Measurements from ENCODE around the gene IL17RD.

The IL17RD gene

DNA sequence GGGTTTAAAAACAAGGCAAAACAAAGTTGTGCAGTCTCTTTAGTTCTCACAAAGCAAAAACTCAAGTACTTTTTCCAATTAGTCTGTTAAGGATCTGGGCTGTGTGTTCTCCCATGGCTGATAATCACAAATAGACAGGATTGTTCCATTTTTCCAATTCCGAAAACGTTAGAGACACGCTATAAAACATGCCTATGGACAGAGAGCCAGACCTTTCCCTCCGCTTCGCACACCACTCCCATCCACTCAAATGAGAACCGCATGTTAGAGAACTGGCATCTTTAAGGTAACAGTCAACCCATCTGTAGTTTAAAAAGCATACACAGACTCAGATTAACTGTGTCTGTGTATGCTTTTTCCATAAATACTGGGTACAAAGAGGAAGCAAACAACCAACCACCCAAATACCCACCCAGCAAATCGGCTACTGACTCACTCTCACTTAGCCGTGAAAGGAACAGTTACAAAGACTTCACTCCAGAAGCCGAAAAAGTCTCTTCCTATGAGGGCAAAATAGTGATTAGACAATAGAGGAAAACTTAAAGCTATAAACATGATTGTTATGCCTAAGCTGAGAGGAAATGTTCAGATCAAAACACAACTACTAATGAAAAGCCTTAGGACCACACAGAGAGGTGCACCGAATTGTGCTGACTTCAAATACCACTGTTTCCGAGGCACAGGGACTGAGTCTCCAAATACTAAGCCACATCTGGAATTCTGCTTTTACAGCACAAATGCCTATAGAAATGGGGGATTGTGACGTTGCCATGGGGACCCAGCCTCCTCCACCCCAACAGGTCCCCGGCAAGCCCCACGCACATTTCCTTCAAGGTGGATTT is 36.1 kb downstream of the IL17RD start:
- DNase-seq: no peak

DNA sequence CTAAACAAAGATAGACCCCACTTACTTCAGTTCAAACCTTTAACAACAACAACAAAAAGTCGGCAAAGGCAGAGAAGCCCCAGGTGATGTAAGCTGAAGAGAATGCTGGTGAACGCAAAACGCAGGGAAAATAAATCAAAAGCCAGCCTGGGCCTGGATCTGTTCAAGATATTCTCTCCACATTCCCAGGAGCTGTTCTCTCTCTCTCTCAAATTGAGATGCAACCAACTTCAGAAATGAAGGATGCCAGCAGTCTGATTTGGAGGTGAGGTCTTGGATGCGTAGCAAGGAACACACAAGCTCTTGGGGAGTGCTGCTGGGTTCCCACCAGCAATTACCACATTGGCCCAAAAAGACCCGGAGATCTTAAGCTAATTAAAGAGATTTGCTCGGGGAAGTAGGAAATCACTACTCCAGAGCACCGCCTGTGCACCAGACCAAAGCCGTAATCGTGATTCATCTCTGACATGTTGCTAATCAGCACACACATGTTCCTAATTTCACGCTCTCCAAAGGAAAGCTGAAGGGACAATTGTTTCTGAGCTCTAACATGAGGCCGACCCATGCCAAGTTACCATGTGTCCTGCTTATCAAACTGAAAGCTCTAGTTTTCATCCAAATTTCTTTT is 37.1 kb downstream of the IL17RD start:
- DNase-seq: no peak

DNA sequence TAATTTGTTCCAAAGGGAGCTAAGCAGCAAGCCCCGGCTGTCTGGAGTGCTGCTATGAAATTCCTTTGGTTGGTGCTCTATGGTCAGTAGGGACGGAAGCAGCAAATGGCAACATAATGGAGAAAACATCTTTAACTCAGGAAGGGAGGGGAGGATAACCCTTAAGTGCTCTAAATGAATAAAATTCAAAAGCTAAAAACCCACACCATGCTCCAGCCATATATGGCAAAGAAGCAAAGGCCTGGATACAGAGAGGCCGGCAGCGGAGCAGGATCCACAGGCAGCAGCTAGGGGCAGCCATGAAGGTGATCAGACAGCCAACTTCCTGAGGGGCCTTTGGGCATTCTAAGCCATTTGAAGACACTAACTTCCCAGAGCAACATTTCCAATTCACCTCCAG is 38.9 kb downstream of the IL17RD start:
- no peak for DNase-seq

DNA sequence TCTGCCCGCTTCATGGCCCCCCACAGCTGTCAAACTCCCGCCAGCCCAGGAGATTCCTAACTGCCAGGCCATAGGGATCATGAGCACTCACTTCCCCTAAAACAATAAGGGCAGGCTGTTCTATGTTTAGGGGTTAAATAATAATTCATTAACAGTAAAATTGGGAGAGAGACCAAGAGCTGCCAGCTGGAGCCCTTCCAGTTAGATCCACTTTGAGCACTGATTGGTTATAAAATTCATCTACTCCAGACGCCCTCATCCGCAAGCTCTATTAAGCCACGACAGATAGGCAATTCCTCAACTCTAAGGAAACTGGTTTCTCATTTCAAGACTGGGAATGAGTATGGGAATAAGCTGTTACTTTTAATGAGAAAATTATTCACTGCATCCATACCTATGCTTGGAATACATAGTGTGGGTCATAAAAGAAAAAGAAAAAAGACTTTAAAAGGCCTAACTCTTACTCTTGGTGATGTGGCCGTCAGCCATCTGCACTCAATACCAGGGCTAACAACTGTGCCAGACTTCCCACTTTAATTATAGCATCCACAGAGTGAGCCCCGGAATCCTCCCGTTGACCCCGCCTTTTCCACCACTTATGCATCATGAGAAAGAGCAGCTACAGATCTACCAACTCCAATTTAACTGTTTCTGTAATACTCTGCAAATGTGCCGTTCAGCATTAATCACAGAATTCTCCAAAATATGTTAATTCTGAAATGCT is 44.5 kb downstream of the IL17RD start:
- no peak for DNase-seq

DNA sequence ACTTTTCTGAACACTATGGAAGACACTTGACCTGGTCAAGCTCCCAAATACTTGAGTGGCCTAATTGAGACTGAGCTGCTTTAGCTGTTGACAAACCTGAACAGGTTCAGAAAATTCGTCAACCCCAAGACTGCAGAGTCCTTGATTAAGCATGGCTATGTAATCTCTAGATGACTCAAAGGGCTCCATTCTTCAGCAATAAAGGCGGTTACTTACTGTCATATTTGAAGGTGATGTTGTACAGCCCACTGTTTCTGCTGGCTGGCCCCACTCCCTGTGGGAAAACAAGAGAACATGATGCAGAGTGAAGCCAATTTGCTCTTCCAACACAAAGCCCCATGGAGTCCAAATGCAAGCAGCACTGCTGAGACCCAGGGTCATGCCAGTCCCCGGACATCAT is 45.1 kb downstream of the IL17RD start:
- DNase-seq: no peak

DNA sequence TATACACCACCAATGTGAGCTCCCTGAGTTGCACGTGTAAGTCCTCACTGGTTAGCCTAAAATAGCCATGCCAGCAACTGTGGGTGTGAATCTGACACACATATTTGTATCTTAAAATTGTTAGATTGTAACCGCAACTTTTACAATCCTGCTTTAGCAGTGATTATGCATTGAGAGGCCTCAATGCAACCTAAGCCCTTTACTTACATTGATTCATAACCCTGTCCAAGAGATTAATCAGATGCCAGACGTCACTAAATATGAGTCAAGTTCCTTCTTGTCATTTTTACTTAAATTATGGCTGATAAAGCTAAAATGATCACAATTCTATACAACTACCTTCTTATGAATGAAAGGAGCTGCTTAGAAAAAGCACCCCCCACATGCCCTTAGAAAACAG is 46.9 kb downstream of the IL17RD start:
- DNase-seq: no peak

DNA sequence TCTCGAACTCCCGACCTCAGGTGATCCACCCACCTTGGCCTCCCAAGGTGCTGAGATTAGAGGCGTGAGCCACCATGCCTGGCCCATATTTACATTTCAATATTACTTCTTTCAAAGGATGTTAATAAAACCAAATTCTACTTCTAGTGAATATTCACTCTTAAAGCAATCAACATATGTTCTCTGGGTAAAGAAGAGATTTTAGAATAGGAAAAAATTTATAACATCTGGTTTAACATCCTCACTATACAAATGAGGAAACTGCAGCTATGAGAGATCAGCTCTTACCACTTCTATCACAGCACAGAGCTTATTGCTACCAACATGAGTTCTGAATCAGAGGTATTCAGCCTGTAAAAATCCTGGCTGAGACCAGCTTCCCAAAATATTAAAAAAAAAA is 48.7 kb downstream of the IL17RD start:
- no peak for DNase-seq

DNA sequence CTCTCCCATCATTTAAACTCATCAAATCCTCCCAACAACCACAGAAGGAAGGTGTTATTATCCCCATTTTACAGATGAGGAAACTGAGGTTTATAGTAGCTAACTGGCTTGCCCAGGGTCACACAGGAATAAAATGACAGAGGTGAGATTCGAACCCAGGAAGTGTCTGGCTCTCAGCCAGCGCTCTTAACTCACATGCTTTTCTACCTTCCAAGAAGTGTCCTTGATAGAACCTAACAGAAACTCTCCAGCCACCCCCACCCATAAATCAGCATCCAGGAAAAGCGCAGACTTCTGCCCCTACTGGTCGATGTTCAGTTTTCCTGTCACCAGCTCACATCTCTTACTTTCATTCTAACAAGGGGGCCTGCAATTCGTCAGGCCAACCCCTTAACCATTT is 52.9 kb downstream of the IL17RD start:
- peak; percentile 4 for DNase-seq

DNA sequence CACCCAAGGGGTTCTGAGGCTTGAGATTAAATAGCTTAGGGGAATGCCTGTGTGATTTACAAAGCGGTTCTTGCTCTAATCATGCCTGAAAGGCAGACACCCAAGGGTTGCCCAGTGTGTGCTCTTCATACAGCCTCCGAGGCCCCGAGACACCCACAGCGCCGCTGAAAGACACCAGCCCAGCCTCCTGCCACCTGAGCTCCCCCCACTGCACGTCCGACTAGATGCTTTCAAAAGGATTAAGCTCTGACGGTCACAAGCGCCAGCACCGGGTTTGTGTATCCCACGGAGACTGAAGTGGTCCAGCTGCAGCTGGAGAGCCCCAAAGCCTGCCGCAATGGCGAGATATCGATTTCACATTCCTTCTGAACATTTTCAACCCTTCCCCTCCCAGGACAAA is 54.4 kb downstream of the IL17RD start:
- no peak for DNase-seq

DNA sequence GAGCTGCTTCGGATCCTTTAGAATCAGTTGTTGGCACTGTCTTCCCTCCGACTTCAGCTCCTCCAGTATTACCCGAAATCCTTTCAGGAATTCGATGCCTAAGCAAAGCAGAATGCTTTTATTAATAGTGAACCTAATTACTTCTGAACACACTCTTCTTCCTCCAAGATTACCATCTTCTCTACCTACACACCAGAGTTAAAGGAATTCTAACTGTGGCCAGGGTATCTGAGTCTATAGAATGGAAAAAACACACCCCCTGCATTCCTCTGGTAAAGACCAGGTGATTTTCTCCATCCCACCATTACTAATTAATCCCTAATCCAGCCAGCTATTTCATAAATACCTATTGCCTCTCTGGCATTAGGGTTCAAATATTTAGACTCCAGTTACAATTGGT is 54.9 kb downstream of the IL17RD start:
- DNase-seq: no peak

DNA sequence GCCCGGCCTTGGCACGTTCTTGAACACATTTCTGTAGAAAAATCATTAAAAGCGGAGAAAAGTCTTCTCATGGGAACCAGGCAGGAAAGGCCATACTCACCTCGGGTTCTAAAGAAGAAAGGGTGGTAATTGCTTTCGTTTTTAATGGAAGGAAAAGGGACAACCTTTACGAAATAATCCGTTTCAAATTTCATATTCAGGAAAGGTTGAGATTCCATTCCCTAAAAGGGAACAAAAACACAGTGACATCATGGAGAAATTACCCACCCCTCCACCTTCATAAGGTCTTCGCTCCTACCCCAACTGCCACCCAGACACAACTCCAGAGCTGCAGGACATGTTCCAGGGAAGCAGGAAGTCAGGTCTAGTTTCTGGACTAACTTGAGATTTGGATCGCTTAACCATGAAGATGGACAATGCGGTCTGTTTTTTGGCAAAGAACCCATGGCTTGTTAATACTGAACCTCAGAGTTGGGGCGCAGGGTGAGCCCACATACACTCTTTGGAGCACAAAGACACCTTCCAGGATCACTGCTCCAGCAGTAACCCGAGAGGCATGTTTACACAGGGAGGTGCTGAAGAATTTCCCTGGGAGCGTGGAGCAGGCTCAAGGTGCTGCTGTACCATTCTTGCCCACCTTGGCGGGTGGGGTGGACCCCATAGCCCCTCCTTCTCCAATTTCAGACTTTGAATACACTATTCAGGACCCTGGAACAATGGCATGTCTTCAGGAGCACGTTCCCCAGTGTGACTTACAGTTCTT is 55.5 kb downstream of the IL17RD start:
- no peak for DNase-seq

DNA sequence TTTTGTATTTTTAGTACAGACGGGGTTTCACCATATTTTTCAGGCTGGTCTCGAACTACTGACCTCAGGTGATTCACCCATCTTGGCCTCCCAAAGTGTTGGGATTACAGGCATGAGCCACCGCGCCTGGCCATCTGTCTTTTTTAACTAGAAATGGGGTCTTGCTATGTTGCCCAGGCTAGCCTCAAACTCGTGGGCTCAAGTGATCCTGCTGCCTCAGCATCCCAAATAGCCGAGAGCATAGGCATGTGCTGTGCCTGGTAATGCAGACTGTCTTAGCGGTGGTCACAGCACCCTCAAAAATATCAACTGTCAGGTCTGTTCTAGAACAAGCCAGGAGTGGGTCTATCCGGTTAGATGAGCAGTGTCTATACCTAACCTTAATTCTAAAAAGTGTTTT is 56.5 kb downstream of the IL17RD start:
- DNase-seq: no peak

DNA sequence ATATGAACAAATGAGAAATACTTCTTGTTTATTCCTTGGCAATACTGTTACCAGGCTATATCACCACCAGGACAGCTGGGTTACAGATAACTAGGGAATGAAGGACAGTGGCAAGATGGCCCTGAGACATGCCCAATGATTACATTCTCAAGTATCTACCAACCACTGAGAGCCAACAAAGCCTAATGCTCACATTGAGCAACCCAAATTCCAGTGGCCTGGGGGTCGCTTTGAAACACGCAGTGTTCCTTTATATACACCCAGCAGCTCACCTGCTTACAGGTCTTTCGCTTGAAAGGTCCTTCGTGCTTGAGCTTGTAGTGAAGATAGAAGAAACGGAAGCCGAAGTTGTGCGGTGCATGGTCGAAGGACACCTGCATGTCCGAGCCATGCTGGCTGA is 59.6 kb downstream of the IL17RD start:
- DNase-seq: no peak

DNA sequence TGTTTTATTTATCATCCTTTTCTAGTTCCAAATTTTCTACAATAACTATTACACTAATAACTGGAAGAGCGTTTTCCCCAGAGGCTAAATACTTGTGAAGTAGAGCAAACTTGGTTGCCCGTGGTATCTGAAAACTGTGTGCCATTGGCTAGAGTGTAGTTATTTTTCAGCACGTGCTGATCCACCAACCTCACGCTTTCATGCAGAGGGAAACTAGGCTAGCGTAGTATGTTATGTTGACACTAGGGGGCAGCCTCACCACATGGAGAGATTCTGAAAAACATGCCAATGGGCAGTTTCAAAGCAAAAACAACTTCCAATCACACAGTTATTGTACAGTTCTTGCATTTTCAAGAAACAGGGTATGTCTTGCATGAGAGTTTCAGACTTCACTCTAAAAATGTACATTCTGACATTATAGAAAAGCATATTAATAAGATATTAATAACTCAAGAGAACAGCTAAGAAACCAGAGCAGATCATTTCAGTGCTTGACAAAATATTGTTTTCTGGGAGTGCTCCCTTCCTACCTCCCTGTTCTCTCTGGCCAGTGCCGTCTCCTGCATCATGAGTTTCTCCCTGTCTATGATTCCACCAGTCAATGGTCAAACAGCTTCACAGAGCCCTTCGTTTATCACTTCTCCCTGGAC is 65.0 kb downstream of the IL17RD start:
- DNase-seq: peak; percentile 79

DNA sequence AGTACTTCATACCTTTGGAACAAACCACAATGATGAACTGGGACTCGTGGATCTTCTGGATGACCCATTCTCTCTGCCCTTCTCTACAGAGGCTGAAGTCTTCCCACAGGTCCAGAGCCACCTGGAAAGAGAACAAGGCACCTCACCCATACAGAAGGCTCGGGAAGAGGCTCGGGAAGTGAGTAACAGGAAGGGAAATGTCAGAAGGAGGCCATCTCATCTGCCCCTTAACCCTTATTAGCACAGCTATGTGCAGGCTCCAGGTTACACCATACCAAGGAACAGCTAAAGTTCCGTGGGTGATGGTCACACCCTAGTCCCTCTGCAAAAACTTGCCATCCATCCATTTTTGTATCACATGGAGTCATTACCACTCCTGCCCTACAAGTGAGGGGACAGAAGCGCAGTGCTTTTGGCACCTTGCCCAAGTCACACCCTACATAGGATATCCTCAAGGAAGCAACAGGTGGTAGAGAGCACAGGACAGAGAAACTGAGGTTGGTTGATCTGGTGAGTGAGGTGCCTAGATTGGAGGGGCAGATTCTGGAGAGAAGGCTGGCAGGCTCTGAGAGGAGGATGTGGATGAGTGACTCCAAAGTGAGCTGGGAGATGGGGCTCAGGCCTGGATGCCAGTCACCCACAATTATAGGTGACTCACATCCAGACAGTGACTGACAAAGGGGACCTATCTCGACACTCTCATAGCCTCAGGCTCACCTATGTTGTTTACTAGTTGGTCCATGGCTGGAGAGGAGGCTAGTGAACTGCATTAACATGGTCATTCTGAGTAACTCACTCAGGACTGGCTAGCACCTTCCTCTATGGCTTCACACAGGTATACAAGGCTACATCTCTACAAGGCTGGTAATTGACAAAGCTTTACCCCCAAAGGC is 66.5 kb downstream of the IL17RD start:
- no peak for DNase-seq

DNA sequence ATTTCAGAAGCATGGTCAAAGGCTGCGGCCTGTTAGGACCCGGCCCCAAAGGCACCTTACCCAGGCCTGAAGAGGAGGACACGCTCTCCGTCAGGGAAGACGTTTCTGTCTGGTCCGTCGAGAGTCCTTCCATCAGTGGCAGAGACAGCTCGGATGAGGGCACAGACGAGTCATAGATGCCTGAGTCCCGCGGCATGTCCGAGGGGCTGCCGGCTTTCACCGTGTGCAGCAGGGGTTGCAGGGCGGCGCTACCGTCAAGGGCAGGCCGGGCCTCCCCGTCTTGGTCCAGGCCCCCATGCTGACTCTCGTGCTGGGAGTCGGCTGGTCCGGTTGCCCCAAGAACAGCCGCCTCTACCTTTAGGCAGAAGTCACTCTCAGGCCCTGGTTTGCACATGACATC is 67.6 kb downstream of the IL17RD start:
- DNase-seq: no peak

DNA sequence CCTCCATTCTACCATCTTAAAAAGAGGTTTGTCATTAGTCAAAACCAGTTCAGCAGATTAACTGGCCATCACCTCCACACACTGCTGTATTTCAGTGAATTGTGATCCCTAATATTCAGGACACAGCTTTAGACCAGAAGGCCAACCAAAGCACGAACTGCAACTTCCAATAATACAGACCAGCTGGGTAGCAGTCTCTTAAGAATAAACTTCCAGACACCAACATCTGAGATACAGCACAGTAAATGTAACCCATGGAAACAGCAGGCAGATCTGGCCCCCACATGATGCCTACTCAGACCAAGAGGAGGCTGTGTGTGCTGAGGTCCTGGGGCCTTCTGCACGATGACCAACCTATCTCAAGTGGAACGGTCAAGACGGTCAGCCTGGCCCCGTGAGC is 69.8 kb downstream of the IL17RD start:
- no peak for DNase-seq

DNA sequence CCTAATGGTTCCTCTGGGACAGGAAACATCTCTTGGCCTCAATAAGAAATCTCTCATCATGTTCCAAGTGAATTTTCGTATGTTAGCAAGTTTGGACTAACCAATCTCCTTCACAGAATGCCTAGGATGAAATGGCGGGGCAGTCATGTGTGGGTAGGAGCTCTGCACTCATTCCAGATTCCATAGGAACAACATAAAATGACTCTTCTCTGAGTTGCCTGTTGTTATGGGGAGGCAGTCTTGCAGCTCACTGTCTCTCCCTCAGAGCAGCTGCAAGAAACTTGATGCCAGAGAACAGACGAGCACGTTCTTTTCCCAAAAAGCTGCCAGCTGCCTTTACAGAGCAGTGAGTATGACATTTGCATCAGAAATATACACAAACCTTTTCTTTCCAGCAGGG is 70.6 kb downstream of the IL17RD start:
- no peak for DNase-seq

DNA sequence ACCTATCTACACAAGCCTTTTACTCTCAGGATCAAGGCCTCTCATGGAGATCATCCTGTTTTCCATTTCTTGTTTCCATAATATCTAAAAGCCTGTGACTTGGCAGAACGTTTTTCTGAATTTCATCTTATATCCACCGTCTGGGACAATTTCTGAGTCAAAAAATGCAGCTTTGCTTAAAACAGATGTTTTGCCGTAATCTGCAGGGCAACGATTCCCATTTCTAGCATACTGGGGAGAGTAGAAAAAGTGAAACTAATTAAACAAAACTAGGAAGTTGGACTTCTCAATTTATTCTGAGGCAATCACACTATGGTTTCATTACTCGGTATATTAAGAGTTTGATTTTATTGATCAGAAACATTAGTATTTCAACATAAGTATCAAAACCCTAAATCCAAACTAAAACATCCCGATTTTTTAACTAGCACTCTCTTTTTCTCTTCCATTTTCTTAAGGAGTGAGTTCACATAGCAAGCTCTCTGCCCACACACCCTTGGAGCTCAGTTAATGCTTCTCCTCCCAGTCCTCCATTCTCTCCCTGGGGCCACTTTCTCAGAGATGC is 71.1 kb downstream of the IL17RD start:
- DNase-seq: no peak

DNA sequence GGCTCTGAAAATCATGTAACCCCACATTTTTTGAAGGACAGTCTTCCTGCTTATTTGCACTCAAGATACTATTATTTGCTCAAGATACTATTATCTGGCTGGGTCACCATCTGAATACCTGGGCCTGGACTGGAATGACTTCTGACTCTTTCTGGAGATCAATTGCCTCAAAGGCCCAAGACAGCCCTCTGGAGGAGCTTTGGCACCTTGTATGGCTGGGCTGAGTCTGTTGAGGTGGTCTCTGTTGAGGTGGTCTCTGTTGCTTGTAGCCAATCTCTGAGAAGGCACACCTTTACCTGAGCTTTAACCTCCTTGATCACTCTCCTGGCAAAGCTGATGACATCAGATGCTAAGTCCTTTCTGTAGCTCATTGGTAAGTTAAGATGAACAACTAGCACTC is 71.7 kb downstream of the IL17RD start:
- DNase-seq: no peak

DNA sequence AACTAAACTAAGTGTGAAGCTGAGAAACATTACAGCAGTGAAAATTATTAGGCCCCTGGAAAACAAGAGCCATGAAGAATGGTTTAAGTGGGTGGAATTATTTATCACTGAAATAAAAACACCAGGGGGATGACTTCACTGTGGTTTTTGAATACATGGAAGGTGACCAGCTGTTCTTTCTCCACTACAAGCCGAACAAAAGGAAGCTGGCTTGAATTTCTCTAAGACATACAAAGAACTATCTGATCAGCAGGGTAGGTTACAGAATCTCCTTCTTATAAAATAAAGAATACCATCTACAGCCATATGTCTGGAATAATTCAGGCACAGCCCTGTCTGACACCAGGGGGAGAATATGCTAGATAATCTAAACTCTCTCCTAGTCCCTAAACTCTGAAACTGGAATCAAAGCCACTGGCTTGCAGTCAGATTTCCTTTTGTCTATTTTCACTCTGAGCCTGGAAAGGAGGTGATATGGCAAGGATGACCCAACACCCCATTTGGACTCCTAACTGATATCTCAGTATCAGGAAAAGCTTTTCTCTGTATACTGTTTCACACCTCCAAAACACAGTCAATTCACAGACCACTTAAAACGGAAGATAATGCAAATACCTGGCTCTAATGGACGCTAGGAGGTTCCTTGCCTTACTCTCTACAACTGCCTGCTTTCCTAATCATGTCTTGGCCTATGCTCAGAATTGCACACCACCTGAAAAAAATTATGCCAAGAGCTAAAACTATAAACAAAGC is 73.5 kb downstream of the IL17RD start:
- DNase-seq: no peak

Measured in hematopoietic multipotent progenitor cell treated with erythropoietin and hydrocortisone succinate and interleukin-3 and kit ligand, for 8 days (in vitro differentiated cells).